HG02588 (cell line): ENCODE results near the gene LPIN3.

Experiments
- ATAC-seq: cut with Tn5 transposase; IDR thresholded peaks from one replicate; pipeline ENCODE4 v1.9.1; 2021; ENCODE audit warnings: mild to moderate bottlenecking, moderate library complexity; ENCODE audit not compliant: unreplicated experiment

LPIN3 gene

DNA sequence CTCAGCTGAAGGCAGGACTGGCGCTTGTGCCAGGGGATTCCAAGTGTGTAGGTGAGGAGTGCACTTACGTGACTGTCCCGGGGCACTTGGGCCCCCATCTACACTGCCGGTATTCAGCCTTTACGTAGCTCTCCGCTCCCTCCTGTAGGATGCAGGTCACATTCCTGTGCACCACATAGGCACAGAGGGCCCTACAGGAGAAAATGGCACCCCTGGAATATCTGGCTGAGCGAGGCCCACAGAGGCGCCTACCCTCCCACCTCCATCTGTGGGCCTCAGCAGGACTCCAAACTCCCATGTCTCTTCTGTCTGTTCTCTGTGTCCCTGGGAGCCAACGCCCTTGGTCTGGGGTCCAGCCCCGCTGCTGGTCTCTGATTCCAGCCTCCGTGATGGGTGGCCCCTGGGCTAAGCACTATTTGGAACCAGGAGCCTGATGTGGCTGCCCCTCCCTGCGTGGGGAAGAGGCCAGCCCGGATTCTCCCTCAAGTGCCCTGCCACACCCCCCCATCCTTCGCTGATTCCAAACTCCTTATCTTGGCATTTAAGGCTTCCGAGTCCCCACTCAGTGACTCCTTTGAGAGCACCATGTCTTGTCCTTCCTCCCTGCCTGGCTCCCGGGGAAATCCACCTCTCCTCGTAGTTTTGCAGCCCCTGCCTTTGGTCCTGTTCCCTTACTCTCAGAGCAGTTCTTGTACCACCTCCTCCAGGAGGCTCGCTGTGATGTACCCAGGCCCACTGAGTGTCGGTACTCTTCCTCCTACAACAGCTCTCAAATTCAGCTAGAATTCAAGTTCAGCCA is 24.5 kb downstream of the LPIN3 start:
- ATAC-seq: no peak

- ATAC-seq: no peak
Observed at GRCh38 chr20:41365777-41366545, 25.3 kb downstream of the LPIN3 start.

GRCh38 chr20:41366546-41367392 is 26.1 kb downstream of the LPIN3 start, which contains the start of gene EMILIN3:
EMILIN3 (minus strand) TSS chr20:41366818; CDS start chr20:41366634, 184 bp downstream.
- ATAC-seq: no peak

DNA sequence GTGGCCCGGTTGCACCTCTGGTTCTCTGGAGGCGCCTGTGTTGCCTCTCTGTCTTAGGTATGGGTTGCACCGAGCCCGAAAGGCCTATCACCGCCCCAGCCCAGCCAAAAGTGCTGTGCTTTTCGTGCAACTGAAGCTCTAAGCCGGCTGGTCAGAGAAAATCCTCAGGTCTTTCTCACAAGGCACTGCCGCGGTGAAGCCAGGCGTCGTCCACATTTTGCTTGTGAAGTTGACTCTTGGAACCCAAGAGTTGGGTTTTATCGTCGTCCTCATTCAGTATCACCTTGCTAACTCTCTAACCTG is 26.7 kb downstream of the LPIN3 start:
- no peak for ATAC-seq

DNA sequence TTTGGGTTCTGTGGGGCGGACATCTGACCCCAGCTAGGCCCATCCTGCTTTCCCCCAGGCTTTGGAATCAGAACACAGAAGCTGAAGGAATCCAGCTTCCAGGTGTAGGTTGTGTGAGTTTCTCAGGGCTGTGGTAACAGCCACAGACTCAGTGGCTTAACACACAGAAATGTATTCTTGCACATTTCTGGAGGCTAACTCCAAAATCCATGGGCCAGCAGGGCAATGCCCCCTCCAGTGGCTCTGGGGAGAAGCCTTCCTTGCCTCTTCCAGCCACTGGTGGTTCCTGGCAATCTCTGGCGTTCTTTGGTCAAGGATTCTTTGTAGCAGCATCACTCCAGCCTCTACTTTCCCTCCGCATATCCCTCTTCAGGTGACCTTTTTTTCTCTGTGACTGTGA is 27.3 kb downstream of the LPIN3 start:
- no peak for ATAC-seq

DNA sequence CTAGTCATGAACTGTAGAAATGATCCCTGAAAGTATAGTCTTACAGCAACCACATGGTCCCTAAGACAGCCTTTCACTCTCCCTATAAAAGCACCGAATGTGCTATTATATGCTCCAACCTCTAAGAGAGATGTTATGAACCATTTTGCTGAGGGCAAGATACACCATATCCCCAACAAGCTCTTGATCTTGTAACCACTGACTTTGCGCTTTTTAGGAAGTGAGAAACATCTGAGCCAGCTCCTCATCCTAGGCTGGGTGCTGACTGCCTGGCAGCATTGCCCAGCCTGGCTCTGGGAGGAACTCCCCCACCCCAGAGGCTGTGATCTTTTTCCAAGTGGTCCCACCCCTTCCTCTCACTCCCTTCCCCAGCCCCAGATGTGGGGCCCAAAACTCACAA is 29.1 kb downstream of the LPIN3 start:
- no peak for ATAC-seq

DNA sequence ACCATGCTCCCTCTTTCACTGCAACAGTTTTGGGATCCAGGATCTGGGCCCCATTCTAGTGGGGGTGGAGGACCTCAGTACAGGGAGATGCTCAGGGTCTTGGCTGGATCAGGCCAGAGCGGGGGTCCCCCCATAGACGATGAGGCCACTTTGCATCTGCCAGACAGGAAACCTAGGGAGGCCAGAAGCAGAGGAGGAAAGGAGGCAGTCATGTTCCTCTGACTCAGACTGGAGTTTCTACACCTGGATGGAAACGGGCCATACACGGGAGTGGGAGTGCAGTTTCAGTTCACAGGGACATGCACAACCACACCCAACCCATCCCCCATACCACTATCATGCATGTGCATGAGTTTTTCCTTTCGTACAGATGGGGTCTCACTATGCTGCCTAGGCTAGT is 29.6 kb downstream of the LPIN3 start:
- no peak for ATAC-seq

DNA sequence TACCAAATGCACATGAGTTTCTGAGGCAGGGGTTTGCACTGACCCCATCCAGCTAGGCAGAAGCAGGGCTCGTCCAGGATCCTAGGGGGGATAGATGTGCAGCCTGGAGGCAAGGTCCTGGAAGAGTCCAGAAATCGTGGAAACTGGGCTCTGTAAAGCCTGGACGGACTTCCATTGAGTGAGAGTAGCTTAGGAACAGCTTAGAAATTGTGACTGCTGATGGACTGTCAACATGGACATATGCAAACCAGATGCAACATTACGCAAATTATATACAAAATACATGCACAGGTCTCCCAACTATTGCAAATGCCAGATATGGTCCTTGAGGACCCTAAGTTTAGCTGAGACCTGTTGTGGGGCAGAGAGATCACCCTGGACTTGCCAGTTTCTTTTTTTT is 30.8 kb downstream of the LPIN3 start:
- no peak for ATAC-seq

- ATAC-seq: no peak
Observed at GRCh38 chr20:41373251-41373783, 32.7 kb downstream of the LPIN3 start.

GRCh38 chr20:41373931-41374920 is 33.6 kb downstream of the LPIN3 start:
- no peak for ATAC-seq

DNA sequence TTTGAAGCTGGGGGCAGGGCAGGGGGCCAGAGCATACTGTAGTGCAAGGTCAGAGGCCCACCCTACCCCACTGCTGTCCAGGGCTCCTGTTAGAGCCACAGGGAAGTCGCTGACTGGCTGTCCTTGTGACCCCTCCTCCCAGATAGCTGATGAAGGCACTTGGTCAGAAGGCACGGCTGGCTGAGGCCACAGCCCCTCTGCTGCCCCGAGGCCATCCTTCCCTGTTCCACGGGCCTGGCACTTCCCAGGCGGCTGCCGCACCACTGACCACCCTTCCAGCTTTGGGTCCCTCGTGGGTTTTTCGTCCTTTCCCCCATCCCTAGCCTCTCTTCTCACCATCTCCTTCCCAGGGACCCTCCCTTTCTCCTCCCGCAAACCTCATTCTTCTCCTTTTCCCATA is 35.2 kb downstream of the LPIN3 start:
- ATAC-seq: no peak

DNA sequence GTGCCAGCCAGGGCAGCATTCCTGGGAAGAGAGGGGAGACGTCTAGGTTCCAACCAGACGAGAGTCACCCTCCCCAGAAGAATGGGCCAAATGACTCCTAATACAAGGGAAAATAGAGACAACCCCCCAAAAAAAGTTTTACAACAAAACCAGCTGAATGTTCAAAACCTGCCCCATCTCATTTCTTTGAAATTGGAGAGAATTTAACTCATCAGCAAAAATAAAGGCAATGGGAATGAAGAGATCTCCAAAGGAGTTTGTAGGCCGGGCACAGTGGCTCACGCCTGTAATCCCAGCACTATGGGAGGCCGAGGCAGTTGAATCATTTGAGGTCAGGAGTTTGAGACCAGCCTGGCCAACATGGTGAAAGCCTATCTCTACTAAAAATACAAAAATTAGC is 35.7 kb downstream of the LPIN3 start:
- ATAC-seq: no peak

DNA sequence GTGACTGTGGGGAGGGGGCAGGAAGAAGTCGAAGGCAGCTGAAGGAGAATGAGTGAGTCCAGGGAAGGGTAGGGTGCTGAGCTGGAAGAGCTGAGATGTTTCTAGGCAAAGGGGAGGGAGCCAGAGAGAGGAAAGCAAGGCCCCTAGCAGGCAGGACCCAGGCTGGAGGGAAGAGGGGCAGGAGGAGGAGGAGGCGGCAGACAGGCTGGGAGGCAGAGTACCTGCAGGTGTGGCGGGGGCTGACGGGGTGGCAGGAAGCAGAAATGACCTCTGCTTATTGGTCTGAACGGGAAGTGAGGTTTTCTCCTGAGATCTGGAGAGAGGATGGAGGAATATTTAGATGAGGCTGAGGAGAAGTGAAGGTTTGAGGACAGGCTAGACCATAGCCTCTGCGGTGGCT is 36.7 kb downstream of the LPIN3 start:
- ATAC-seq: no peak

DNA sequence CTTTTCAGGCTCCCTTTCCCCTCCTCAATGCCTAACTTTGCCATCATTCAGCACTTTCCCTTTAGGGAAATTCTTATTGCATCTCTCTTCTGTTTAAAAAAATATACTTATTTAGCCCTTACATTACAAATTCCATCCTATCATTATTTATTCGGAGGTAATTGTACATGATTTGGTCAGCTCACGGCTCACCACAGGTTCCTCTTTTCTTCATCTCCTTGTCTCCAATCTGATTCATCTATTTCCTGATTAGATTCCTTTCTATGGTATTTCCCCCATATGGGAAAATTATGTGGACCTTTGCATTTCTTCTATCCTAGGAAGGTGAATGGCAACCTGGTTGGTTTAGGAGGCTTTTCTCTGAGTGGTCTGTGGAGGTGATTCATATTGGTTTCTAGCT is 38.9 kb downstream of the LPIN3 start:
- no peak for ATAC-seq

DNA sequence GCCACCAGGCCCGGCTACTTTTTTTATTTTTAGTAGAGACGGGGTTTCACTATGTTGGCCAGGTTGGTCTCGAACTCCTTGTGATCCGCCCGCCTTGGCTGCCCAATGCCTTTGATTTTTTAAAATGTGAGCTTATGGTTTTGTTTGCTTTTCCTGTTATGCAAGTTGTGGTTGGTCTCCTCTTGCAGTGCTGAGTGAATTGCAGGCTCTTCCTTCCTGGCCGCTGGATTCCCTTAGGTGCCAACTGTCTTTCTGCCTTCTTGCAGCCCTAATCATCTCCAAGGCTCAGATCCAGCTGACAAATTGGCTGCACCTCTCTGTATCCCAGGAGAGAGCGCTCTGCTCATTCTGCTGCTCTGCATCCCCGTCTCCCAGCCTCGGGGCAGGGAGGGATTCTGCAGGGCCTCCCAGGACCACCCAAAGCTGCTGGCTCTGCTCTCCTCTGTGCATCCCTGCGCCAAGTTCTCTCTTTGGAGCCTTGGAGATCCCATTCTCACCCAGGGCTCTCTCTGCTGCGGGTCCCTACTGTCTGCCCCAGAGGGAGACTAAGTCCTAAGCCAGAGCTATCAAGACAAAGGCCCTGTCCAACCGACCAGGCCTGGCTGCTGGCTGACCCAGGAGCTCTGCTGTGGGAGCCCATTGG is 40.1 kb downstream of the LPIN3 start:
- ATAC-seq: no peak

DNA sequence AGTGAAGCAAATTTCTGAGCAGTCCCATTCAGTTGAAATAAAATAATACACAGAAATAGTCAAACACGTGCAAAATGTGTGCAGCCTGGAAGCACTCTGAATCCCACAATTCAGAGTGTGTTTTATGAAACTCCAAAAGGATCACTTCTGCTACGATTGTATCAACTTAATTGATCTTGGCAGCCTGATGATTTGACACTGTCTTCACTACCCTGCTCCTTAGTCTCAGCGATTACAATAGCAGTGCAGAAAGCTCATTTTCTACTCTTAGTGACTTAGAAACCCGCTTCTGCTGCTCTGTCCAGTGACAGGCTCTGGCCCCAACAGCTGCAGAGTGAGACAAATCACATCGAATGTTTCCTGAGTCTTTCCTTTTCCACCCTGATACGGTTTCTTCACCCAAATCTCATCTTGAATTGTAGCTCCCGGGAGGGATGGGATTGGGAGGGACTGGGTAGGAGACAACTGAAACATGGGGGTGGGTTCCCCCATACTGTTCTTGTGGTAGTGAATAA is 42.2 kb downstream of the LPIN3 start:
- no peak for ATAC-seq

DNA sequence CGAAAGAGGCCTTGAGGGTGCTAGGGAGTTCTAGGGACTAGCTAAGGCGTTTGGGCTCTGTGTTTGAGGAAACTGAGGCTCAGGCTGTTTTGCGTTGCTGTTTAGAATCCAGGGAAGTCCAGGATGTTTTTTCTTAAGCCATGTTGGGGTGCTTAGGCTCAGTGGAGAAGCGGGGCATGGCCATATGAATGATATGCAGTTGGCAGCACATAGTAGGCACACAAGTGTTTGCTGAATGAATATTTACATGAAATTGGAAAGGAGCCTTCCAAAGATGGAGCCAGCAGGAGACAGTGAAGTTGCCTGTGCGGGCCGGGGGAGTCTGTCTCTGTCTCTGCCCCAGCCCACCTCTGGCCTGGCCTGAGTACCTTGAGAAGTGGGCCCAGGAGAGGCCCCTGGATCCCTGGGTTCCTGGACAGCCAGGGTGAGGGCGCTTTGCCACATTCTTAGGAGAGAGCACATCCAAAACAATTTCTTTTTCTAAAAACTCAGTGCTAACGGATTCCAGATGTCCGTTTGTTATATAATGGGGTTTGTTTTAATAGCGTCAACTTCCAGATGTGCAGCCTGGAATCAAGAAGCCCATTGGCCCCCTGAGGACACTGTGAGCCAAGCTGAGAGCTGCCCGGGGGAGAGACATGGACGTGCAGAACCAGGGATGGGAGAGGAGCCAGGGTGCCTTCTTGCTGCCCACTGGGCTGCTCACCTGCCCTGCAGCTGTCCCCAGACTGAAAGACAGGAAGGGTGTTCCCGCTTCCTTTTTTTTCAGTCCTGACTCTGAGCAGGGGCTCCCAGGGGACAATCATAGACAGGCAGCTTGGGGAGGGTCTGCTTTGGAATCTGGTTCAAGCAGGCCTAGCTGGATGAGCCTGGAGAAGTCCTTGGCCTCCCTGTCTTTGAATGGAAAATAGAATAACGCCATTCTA is 46.1 kb downstream of the LPIN3 start:
- ATAC-seq: no peak

DNA sequence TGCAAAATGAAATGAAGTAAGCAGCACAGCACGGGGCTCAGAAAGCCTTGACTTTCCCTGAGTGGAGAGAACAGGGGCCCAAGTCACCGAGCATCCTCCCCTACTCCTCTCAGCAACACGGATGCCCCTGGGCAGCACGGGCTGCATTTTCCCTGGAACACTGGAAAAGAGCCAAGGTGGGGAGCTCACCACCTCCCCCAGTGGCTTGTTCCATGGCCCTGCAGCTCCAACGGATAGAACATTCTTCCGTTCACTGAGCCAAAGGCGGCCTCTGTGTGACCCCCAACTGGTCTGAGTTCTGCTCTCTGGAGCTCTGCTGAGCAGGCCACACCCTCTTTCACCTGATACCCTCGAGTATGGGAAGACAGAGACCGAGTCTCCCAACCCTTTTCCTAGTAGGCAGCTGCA is 46.8 kb downstream of the LPIN3 start:
- no peak for ATAC-seq
